ENCODE results near the gene MINPP1.

DNA sequence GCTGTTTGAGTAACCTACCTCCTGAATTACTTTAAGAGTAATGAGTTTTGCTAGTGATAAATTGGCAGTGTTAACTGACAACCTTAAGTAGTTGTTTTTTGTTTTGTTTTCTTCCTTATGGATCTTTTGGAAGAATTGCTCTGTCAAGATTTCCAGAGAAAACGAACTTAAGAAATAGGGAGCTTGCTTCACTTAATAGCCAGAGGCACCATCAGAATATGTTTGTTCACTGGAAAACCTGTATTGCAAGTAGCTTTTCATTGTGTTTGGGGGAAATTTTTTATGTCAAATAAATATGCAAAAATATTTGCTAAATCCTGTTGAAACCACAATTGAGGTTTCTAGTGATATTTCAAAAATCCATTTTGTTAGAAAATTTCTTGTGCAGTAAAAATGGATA, 89.5 kb downstream of the MINPP1 start:
- TF ChIP-seq EZH2phosphoT487 (IDR thresholded peaks at IDR 0.05; ENCODE audit: low read depth, severe bottlenecking, unreplicated experiment), result no peak
- TF ChIP-seq, protein P1, sequence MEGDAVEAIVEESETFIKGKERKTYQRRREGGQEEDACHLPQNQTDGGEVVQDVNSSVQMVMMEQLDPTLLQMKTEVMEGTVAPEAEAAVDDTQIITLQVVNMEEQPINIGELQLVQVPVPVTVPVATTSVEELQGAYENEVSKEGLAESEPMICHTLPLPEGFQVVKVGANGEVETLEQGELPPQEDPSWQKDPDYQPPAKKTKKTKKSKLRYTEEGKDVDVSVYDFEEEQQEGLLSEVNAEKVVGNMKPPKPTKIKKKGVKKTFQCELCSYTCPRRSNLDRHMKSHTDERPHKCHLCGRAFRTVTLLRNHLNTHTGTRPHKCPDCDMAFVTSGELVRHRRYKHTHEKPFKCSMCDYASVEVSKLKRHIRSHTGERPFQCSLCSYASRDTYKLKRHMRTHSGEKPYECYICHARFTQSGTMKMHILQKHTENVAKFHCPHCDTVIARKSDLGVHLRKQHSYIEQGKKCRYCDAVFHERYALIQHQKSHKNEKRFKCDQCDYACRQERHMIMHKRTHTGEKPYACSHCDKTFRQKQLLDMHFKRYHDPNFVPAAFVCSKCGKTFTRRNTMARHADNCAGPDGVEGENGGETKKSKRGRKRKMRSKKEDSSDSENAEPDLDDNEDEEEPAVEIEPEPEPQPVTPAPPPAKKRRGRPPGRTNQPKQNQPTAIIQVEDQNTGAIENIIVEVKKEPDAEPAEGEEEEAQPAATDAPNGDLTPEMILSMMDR (IDR thresholded peaks at IDR 0.05; ENCODE audit: poor library complexity), result no peak

Data from hepatocyte (in vitro differentiated cells).